ENCODE results near the gene PPP2R2B.

PPP2R2B gene

GRCh38 chr5:146828385-146828784, 50.2 kb downstream of the PPP2R2B start:
- DNase-seq = peak; percentile 51 to 81
- Histone ChIP-seq H3K9me3 (ENCODE audit: insufficient read depth, low read depth, low read length) (no peaks in the 10 kb centered on the region), H3K27me3 (ENCODE audit: insufficient read depth, low read length) (no peaks in the 10 kb centered on the region), H2BK5ac (ENCODE audit: low read depth, low read length, poor library complexity) (no peak overlapping the region), H3K14ac (ENCODE audit: low read length) (no peak overlapping the region), H3K27ac (ENCODE audit: low read depth, low read length) (no peak overlapping the region), H2AFZ (ENCODE audit: insufficient read depth, low read length, poor library complexity) (no peak overlapping the region), H3K4me2 (ENCODE audit: low read length) (no peak overlapping the region), H3K79me1 (ENCODE audit: low read length) (peaks cover 5% of the 10 kb centered on the region), H3K4me3 (ENCODE audit: low read depth, low read length) (no peak overlapping the region), H3K18ac (ENCODE audit: low read length) (no peak overlapping the region), H4K91ac (ENCODE audit: low read depth, low read length) (no peak overlapping the region), H2BK120ac (ENCODE audit: insufficient read depth, low read length, poor library complexity) (no peak overlapping the region), H3K79me2 (ENCODE audit: control insufficient read depth, insufficient read depth, low read length, poor library complexity) (no peaks in the 10 kb centered on the region), H3K36me3 (ENCODE audit: control insufficient read depth in 1 of 2, insufficient read depth in 2 of 2, low read length in 2 of 2) (no peaks in the 10 kb centered on the region), H3K23ac (ENCODE audit: low read length) (no peak overlapping the region), H4K8ac (ENCODE audit: low read depth, low read length) (no peak overlapping the region), H2AK5ac (ENCODE audit: low read length) (no peak overlapping the region), H3K9ac (ENCODE audit: low read length) (no peak overlapping the region), H2BK12ac (ENCODE audit: low read length) (no peak overlapping the region), H4K12ac (ENCODE audit: low read depth, low read length) (no peak overlapping the region), H3K4ac (ENCODE audit: low read depth, low read length) (no peak overlapping the region), H3K4me1 (ENCODE audit: control insufficient read depth in 1 of 2, insufficient read depth in 2 of 2, low read length in 2 of 2) (peaks cover 0 to 2% of the 10 kb centered on the region in 2 experiments)

- no peak overlapping the region for H3K4ac ChIP-seq (ENCODE audit: low read depth, low read length)
- peaks cover 0 to 2% of the 10 kb centered on the region in 2 experiments for H3K4me1 ChIP-seq (ENCODE audit: control insufficient read depth in 1 of 2, insufficient read depth in 2 of 2, low read length in 2 of 2)
- peak overlapping the region; percentile 81 for H4K91ac ChIP-seq (ENCODE audit: low read depth, low read length)
- no peaks in the 10 kb centered on the region for H3K36me3 ChIP-seq (ENCODE audit: control insufficient read depth in 1 of 2, insufficient read depth in 2 of 2, low read length in 2 of 2)
- H3K14ac ChIP-seq (ENCODE audit: low read length) = peak overlapping the region; percentile 85
- H3K18ac ChIP-seq (ENCODE audit: low read length) = no peak overlapping the region
- H3K79me1 ChIP-seq (ENCODE audit: low read length) = peaks cover 5% of the 10 kb centered on the region
- no peak overlapping the region for H3K9ac ChIP-seq (ENCODE audit: low read length)
- no peaks in the 10 kb centered on the region for H3K9me3 ChIP-seq (ENCODE audit: insufficient read depth, low read depth, low read length)
- H3K4me3 ChIP-seq (ENCODE audit: low read depth, low read length) = no peak overlapping the region
- H2AK5ac ChIP-seq (ENCODE audit: low read length) = no peak overlapping the region
- no peaks in the 10 kb centered on the region for H3K27me3 ChIP-seq (ENCODE audit: insufficient read depth, low read length)
- WGBS (ENCODE audit: extremely low coverage, insufficient coverage, insufficient read length) = no CpG with 5 or more reads among the region's 2 CpGs
- H2BK5ac ChIP-seq (ENCODE audit: low read depth, low read length, poor library complexity) = peak overlapping the region; percentile 52
- DNase-seq = no peak
- H2AFZ ChIP-seq (ENCODE audit: insufficient read depth, low read length, poor library complexity) = no peak overlapping the region
- no peak overlapping the region for H3K4me2 ChIP-seq (ENCODE audit: low read length)
- H3K27ac ChIP-seq (ENCODE audit: low read depth, low read length) = peak overlapping the region; percentile 65
- H4K8ac ChIP-seq (ENCODE audit: low read depth, low read length) = peak overlapping the region; percentile 65
- H4K12ac ChIP-seq (ENCODE audit: low read depth, low read length) = no peak overlapping the region
- H2BK120ac ChIP-seq (ENCODE audit: insufficient read depth, low read length, poor library complexity) = peak overlapping the region; percentile 87
- peak overlapping the region; percentile 73 for H2BK12ac ChIP-seq (ENCODE audit: low read length)
- no peak overlapping the region for H3K23ac ChIP-seq (ENCODE audit: low read length)
- no peaks in the 10 kb centered on the region for H3K79me2 ChIP-seq (ENCODE audit: control insufficient read depth, insufficient read depth, low read length, poor library complexity)
Measured at GRCh38 chr5:146827901-146828300, 50.7 kb downstream of the PPP2R2B start.

- no peak overlapping the region for H2AFZ ChIP-seq (ENCODE audit: insufficient read depth, low read length, poor library complexity)
- no peak overlapping the region for H3K27ac ChIP-seq (ENCODE audit: low read depth, low read length)
- H3K4me1 ChIP-seq (ENCODE audit: control insufficient read depth in 1 of 2, insufficient read depth in 2 of 2, low read length in 2 of 2) = peaks cover 0 to 2% of the 10 kb centered on the region in 2 experiments
- no peak overlapping the region for H2AK5ac ChIP-seq (ENCODE audit: low read length)
- no peak overlapping the region for H4K91ac ChIP-seq (ENCODE audit: low read depth, low read length)
- no peak overlapping the region for H3K23ac ChIP-seq (ENCODE audit: low read length)
- no peak overlapping the region for H3K14ac ChIP-seq (ENCODE audit: low read length)
- H2BK120ac ChIP-seq (ENCODE audit: insufficient read depth, low read length, poor library complexity) = no peak overlapping the region
- no peaks in the 10 kb centered on the region for H3K27me3 ChIP-seq (ENCODE audit: insufficient read depth, low read length)
- DNase-seq = peak; percentile 6 to 68
- no peak overlapping the region for H3K18ac ChIP-seq (ENCODE audit: low read length)
- no peaks in the 10 kb centered on the region for H3K36me3 ChIP-seq (ENCODE audit: control insufficient read depth in 1 of 2, insufficient read depth in 2 of 2, low read length in 2 of 2)
- no peak overlapping the region for H3K4me3 ChIP-seq (ENCODE audit: low read depth, low read length)
- H3K9ac ChIP-seq (ENCODE audit: low read length) = no peak overlapping the region
- no peak overlapping the region for H4K8ac ChIP-seq (ENCODE audit: low read depth, low read length)
- H3K4me2 ChIP-seq (ENCODE audit: low read length) = no peak overlapping the region
- H3K4ac ChIP-seq (ENCODE audit: low read depth, low read length) = no peak overlapping the region
- H3K79me1 ChIP-seq (ENCODE audit: low read length) = peaks cover 5% of the 10 kb centered on the region
- no CpG with 5 or more reads among the region's 5 CpGs for WGBS (ENCODE audit: extremely low coverage, insufficient coverage, insufficient read length)
- no peak overlapping the region for H2BK5ac ChIP-seq (ENCODE audit: low read depth, low read length, poor library complexity)
- H3K79me2 ChIP-seq (ENCODE audit: control insufficient read depth, insufficient read depth, low read length, poor library complexity) = no peaks in the 10 kb centered on the region
- H3K9me3 ChIP-seq (ENCODE audit: insufficient read depth, low read depth, low read length) = no peaks in the 10 kb centered on the region
- H2BK12ac ChIP-seq (ENCODE audit: low read length) = no peak overlapping the region
- H4K12ac ChIP-seq (ENCODE audit: low read depth, low read length) = no peak overlapping the region
Measured at GRCh38 chr5:146825033-146825432, 53.5 kb downstream of the PPP2R2B start.

- no peaks in the 10 kb centered on the region for H3K79me1 ChIP-seq (ENCODE audit: low read length)
- H3K4me2 ChIP-seq (ENCODE audit: low read length) = no peak overlapping the region
- H3K14ac ChIP-seq (ENCODE audit: low read length) = no peak overlapping the region
- no peaks in the 10 kb centered on the region for H3K27me3 ChIP-seq (ENCODE audit: insufficient read depth, low read length)
- H2AFZ ChIP-seq (ENCODE audit: insufficient read depth, low read length, poor library complexity) = no peak overlapping the region
- no peak overlapping the region for H3K4me3 ChIP-seq (ENCODE audit: low read depth, low read length)
- H3K4ac ChIP-seq (ENCODE audit: low read depth, low read length) = no peak overlapping the region
- no peak overlapping the region for H3K23ac ChIP-seq (ENCODE audit: low read length)
- no peak for DNase-seq
- H3K79me2 ChIP-seq (ENCODE audit: control insufficient read depth, insufficient read depth, low read length, poor library complexity) = no peaks in the 10 kb centered on the region
- WGBS (ENCODE audit: extremely low coverage, insufficient coverage, insufficient read length) = no CpG with 5 or more reads among the region's 3 CpGs
- H4K12ac ChIP-seq (ENCODE audit: low read depth, low read length) = no peak overlapping the region
- H3K4me1 ChIP-seq (ENCODE audit: control insufficient read depth in 1 of 2, insufficient read depth in 2 of 2, low read length in 2 of 2) = no peaks in the 10 kb centered on the region
- no peak overlapping the region for H4K91ac ChIP-seq (ENCODE audit: low read depth, low read length)
- H2AK5ac ChIP-seq (ENCODE audit: low read length) = no peak overlapping the region
- H3K36me3 ChIP-seq (ENCODE audit: control insufficient read depth in 1 of 2, insufficient read depth in 2 of 2, low read length in 2 of 2) = no peaks in the 10 kb centered on the region
- no peak overlapping the region for H2BK12ac ChIP-seq (ENCODE audit: low read length)
- no peaks in the 10 kb centered on the region for H3K9me3 ChIP-seq (ENCODE audit: insufficient read depth, low read depth, low read length)
- no peak overlapping the region for H3K9ac ChIP-seq (ENCODE audit: low read length)
- no peak overlapping the region for H3K27ac ChIP-seq (ENCODE audit: low read depth, low read length)
- no peak overlapping the region for H2BK120ac ChIP-seq (ENCODE audit: insufficient read depth, low read length, poor library complexity)
- no peak overlapping the region for H4K8ac ChIP-seq (ENCODE audit: low read depth, low read length)
- H3K18ac ChIP-seq (ENCODE audit: low read length) = no peak overlapping the region
- no peak overlapping the region for H2BK5ac ChIP-seq (ENCODE audit: low read depth, low read length, poor library complexity)
Measured at GRCh38 chr5:146821732-146822131, 56.8 kb downstream of the PPP2R2B start.

Data from trophoblast cell (in vitro differentiated cells and primary cell).